Epithelial cell of proximal tubule (primary cell): ENCODE data around the gene TAP2. TPM values are rescaled to one million over a fixed set of nuclear protein-coding genes. Genes with fewer than 3 reads are reported as not detected.
"Not testable (repeated sequence)": the region's sequence is repeated elsewhere in the genome, so short reads cannot be mapped to it uniquely, and the experiment has no call there.

ENCODE experiments used
- DNase-seq: peaks from one replicate; pipeline ENCODE4 v3.0.0-alpha.2; 2011; ENCODE audit warnings: low read depth
- H3K4me3 ChIP-seq: 2 replicates; pipeline ENCODE4 v1.5.1; 2011; ENCODE audit warnings: low read depth, mild to moderate bottlenecking, low read length
- total RNA-seq: library from RNA; depleted of rRNA; stranded (reverse); fragments of >200 nt; gene quantifications from 2 replicates; pipeline ENCODE4 v1.2.3, GENCODE V29; 2015
- TF ChIP-seq, protein P1 (sequence below): conservative IDR thresholded peaks from 2 replicates; pipeline ENCODE4 v1.5.1; 2012; ENCODE audit warnings: low read depth, mild to moderate bottlenecking, low read length

Gene TAP2
- 23.6 and 29.4 TPM in 2 replicates for total RNA-seq

DNA sequence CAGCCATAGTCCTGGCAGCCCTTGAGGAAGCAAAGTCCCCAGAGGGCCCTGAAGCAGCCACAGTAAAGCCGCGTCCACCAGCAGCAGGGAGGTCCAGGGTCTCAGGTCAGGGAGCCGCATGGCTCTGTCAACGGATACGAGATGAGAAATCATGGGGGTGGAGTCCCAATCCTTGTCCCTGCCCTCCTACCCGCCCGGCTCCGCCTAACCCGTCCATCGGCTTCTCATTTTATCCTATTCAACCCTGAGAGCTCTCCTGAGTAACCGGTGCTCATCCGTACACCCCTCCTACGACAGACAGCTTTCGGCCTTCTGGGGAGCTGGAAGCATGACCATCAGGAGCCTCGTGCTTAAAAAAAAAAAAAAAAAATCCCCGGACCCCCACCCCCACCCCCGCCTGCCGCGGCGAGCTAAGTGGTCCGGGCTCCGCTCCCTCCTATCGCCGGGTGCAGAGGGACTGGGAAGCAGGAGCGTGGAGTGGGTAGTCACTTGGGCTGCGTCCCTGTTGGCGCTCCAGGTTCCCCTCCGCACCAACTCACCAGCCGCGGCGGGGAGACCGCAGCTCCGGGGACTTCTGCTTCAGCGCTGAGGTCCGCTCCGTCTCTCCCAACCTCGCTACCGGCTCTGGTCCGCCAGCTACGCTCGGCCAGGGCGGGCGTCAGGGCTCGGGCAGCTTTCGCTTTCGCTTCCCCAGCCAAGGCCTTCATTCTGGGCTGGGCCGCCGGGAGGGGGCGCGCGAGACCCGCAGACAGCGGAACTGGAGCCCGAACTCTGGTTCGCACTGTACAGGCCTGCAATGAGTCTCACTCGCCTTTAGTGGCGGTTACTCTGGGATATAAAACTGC is at the start of gene TAP2:
TAP2 (minus strand) TSS at position 626 of the 845 bp plus-strand sequence; CDS start at position 120, 506 bp downstream.
- TF ChIP-seq, protein P1, sequence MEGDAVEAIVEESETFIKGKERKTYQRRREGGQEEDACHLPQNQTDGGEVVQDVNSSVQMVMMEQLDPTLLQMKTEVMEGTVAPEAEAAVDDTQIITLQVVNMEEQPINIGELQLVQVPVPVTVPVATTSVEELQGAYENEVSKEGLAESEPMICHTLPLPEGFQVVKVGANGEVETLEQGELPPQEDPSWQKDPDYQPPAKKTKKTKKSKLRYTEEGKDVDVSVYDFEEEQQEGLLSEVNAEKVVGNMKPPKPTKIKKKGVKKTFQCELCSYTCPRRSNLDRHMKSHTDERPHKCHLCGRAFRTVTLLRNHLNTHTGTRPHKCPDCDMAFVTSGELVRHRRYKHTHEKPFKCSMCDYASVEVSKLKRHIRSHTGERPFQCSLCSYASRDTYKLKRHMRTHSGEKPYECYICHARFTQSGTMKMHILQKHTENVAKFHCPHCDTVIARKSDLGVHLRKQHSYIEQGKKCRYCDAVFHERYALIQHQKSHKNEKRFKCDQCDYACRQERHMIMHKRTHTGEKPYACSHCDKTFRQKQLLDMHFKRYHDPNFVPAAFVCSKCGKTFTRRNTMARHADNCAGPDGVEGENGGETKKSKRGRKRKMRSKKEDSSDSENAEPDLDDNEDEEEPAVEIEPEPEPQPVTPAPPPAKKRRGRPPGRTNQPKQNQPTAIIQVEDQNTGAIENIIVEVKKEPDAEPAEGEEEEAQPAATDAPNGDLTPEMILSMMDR, result peak; percentile 91
- H3K4me3 ChIP-seq, result peak within 1 kb of the TSS; percentile 79
- DNase-seq, result no peak

DNA sequence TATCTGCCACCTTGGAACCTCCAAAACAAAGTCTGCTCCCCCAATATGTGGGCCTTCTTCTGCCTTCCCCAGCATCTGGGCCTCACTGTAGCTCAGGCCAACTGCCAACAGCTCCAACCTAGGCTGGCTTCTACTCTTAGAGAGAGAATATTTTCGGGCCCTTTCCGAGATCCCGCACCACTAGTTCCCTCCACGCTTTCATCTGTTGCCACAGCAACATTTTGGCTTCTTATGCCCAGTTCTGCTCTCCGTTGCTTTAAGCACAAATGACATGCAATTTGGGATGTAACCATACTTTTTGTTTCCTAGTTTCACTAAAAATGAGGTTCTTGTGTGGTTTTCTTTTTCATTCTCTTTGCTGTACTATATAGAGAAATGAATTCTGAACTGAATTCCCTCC is 49.1 kb upstream of the TAP2 start:
- no peak for DNase-seq
- TF ChIP-seq, protein P1, result no peak
- no peak overlapping the region for H3K4me3 ChIP-seq

DNA sequence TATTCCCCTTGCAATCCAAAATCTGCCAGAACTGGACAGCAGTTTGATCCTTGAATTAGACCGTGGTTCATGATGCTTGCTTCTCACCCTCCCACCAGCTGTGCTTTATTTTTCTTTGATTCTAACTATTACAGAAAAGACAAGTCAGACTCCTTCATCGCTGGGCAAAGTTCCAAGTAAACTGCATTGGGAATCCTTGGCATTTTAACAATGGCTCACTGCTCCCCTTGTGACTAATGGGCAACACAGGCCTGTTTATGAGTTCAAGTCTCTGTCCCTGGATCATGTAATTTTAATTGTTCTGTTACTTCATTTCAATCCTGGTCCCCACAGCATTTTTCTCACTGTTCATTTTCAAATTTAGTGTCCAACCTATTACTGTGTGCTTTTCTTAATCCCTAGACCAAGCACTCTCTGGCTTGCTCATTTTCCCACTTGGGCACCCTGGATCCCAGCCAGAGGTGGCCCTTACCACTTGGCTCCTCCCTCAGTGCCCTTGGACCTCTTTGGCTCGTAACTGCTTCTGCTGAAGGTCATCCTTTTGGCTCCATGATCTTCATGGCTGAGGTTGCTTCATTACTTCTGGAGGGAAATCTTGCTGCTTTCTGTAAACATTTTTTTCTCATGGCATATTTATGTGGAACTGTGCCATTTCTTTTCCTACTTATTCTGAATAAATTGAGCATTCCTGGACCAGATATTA is 48.3 kb upstream of the TAP2 start:
- TF ChIP-seq, protein P1, result no peak
- DNase-seq, result no peak
- H3K4me3 ChIP-seq, result no peak overlapping the region

DNA sequence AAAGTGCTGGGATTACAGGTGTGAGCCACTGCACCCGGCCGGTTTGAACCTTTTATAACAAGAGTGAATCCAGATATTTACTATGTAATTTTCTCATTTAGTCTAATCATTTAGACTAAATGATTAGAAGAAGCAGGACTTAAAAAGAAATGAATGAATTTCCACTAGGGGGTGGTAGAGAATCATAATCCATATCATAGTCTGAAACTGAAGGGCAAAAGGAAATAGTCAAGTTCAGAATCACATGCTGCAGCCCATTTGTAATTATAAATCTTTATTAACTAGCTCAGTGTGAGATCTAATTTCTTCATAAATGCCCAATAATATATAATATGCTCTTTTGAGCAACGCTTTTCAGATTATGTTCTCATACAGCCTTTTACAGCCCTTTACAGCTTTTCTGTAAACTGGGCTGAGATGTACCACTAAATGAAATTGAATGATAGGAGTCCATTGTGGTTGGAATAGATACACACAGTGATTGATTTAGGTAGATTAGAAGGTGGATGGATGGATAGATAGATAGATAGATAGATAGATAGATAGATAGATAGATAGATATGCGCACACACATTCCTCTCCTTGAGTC is 47.3 kb upstream of the TAP2 start:
- DNase-seq, result peak; percentile 48
- TF ChIP-seq, protein P1, result peak; percentile 57
- H3K4me3 ChIP-seq, result no peak overlapping the region

DNA sequence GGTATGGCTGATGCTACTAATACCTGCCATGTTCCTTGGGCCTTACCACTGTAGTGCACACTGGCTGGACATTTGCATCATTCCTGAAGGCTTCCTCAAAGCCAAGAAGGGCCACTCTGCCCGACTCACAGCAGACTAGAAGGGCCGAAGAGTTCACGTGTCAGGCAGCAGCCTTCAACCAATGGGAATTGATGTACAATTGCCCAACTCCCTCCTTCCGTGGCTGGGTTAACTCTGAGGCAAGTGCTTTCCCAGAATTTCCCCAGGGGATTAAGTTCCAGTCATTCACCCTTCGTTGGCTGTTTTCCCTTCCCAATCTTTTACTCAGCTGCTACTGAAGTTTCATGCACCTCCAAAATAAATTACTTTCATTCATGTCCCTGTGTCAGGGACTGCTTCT is 45.2 kb upstream of the TAP2 start:
- no peak overlapping the region for H3K4me3 ChIP-seq
- TF ChIP-seq, protein P1, result no peak
- DNase-seq, result peak; percentile 47

DNA sequence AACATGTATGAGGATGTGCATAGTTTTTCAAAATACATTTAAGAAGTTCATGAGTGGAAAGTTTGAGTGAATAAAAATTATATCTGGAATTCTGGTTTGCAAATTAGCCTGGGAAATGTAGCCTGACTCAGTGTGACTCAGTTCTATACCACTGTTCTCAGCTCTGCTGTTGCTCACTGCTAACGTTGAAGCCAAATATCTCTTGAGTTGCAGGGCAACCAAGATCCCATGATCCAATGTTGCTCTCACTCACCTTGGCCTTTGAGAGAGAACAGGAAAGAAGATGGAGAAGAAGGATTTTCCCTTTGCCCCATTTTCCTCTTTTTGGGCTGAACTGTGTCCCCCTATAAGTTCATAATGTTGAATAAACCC is 44.3 kb upstream of the TAP2 start:
- H3K4me3 ChIP-seq, result no peak overlapping the region
- peak; percentile 43 for DNase-seq
- TF ChIP-seq, protein P1, result no peak

DNA sequence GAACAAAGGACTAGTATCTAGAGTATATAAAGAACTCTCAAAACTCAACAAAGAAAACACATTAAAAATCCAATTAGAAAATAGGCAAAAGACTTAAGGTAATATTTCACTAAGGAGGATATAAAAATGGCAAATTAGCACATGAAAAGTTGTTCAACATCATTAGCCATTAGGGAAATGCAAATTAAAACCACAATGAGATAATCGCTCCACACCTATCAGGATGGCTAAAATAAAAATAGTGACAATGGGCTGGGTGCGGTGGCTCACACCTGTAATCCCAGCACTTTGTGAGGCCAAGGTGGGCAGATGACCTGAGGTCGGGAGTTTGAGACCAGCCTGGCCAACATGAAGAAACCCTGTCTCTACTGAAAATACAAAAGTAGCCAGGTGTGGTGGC is 42.4 kb upstream of the TAP2 start:
- H3K4me3 ChIP-seq, DNase-seq: not testable (repeated sequence)
